DOHH2 (cell line): ENCODE data around the gene TCF3.

Source experiments
- CTCF ChIP-seq: fragments of 200-600 bp; sonication (generic); IDR thresholded peaks from one replicate; pipeline ENCODE4 v1.5.1; 2014; ENCODE audit warnings: antibody characterized with exemption, mild to moderate bottlenecking, low read depth, low read length; ENCODE audit not compliant: poor library complexity, severe bottlenecking
- EZH2phosphoT487 ChIP-seq: fragments of 200-600 bp; sonication (generic); IDR thresholded peaks from 2 replicates; pipeline ENCODE4 v1.6.1; 2017; ENCODE audit warnings: borderline replicate concordance, mild to moderate bottlenecking, antibody characterized with exemption, low read length, moderate library complexity, mixed read lengths

- TF ChIP-seq CTCF (no peak), EZH2phosphoT487 (no peak)
Measured at GRCh38 chr19:1568320-1569019, 83.9 kb downstream of the TCF3 start, which contains the start of gene MEX3D.
